ENCODE results near the gene EMILIN3.

Gene EMILIN3

DNA sequence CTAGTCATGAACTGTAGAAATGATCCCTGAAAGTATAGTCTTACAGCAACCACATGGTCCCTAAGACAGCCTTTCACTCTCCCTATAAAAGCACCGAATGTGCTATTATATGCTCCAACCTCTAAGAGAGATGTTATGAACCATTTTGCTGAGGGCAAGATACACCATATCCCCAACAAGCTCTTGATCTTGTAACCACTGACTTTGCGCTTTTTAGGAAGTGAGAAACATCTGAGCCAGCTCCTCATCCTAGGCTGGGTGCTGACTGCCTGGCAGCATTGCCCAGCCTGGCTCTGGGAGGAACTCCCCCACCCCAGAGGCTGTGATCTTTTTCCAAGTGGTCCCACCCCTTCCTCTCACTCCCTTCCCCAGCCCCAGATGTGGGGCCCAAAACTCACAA lies 3.1 kb upstream of the EMILIN3 start:
- Histone ChIP-seq H3K27me3 (ENCODE audit: control insufficient read depth, insufficient read depth, low read length) (peaks cover 35% of the 10 kb centered on the region), H3K4me3 (ENCODE audit: low read depth, low read length) (no peak overlapping the region), H3K9ac (ENCODE audit: low read depth, low read length) (no peak overlapping the region), H3K9me3 (ENCODE audit: control insufficient read depth, insufficient read depth, low read length) (no peaks in the 10 kb centered on the region), H3K4me1 (ENCODE audit: control insufficient read depth, insufficient read depth, low read length) (no peaks in the 10 kb centered on the region), H3K36me3 (ENCODE audit: control insufficient read depth, insufficient read depth, low read length) (no peaks in the 10 kb centered on the region)

DNA sequence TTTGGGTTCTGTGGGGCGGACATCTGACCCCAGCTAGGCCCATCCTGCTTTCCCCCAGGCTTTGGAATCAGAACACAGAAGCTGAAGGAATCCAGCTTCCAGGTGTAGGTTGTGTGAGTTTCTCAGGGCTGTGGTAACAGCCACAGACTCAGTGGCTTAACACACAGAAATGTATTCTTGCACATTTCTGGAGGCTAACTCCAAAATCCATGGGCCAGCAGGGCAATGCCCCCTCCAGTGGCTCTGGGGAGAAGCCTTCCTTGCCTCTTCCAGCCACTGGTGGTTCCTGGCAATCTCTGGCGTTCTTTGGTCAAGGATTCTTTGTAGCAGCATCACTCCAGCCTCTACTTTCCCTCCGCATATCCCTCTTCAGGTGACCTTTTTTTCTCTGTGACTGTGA lies 1.3 kb upstream of the EMILIN3 start:
- Histone ChIP-seq H3K27me3 (ENCODE audit: control insufficient read depth, insufficient read depth, low read length) (peaks cover 39% of the 10 kb centered on the region), H3K4me1 (ENCODE audit: control insufficient read depth, insufficient read depth, low read length) (no peaks in the 10 kb centered on the region), H3K36me3 (ENCODE audit: control insufficient read depth, insufficient read depth, low read length) (no peaks in the 10 kb centered on the region), H3K4me3 (ENCODE audit: low read depth, low read length) (no peak overlapping the region), H3K9me3 (ENCODE audit: control insufficient read depth, insufficient read depth, low read length) (no peaks in the 10 kb centered on the region), H3K9ac (ENCODE audit: low read depth, low read length) (no peak overlapping the region)

DNA sequence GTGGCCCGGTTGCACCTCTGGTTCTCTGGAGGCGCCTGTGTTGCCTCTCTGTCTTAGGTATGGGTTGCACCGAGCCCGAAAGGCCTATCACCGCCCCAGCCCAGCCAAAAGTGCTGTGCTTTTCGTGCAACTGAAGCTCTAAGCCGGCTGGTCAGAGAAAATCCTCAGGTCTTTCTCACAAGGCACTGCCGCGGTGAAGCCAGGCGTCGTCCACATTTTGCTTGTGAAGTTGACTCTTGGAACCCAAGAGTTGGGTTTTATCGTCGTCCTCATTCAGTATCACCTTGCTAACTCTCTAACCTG lies 726 bp upstream of the EMILIN3 start:
- Histone ChIP-seq H3K9me3 (ENCODE audit: control insufficient read depth, insufficient read depth, low read length) (no peaks in the 10 kb centered on the region), H3K4me1 (ENCODE audit: control insufficient read depth, insufficient read depth, low read length) (no peaks in the 10 kb centered on the region), H3K9ac (ENCODE audit: low read depth, low read length) (peak overlapping the region; percentile 70), H3K4me3 (ENCODE audit: low read depth, low read length) (peak overlapping the region; percentile 61), H3K27me3 (ENCODE audit: control insufficient read depth, insufficient read depth, low read length) (peaks cover 39% of the 10 kb centered on the region), H3K36me3 (ENCODE audit: control insufficient read depth, insufficient read depth, low read length) (no peaks in the 10 kb centered on the region)

DNA sequence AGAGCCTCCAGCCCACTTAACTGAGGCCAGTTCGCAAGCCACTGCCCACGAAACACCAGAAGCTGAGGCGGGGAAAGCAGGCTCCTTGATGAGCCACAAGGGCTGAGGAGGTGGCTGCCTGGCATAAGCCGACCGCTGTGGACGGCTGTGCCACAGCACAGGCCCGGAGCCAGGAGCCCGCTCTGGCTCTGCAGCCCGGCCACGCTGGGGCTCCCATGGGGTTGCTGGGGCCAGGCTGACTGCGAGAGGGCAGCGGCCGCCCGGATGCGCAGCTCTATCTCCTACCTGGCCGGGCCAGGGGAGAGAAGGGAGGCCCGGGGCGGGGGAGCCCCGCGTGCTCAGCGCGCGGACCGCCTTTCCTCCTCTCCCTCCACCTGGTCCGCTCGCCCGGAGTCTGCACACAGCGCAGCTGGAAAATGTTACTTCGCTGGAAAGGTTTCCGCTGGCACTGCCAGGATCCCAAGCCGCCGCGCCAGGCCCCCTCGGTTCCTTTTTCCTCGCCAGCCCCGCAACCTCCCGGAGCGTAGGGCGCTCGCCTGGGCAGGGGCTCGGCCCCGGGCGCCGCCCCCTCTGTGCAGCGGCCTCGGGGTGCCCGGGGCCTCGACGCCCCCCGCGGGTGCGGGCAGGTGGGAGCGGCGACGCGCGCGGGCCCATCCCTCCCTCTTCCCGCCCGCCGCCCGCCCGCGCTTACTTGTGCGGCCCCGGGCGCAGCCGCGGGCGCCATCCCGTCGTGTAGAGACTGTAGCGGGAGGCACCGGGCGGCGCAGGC lies 657 bp downstream of the EMILIN3 start:
- Histone ChIP-seq H3K9ac (ENCODE audit: low read depth, low read length) (no peak overlapping the region), H3K4me3 (ENCODE audit: low read depth, low read length) (peak overlapping the region; percentile 28)

DNA sequence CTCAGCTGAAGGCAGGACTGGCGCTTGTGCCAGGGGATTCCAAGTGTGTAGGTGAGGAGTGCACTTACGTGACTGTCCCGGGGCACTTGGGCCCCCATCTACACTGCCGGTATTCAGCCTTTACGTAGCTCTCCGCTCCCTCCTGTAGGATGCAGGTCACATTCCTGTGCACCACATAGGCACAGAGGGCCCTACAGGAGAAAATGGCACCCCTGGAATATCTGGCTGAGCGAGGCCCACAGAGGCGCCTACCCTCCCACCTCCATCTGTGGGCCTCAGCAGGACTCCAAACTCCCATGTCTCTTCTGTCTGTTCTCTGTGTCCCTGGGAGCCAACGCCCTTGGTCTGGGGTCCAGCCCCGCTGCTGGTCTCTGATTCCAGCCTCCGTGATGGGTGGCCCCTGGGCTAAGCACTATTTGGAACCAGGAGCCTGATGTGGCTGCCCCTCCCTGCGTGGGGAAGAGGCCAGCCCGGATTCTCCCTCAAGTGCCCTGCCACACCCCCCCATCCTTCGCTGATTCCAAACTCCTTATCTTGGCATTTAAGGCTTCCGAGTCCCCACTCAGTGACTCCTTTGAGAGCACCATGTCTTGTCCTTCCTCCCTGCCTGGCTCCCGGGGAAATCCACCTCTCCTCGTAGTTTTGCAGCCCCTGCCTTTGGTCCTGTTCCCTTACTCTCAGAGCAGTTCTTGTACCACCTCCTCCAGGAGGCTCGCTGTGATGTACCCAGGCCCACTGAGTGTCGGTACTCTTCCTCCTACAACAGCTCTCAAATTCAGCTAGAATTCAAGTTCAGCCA lies 1.5 kb downstream of the EMILIN3 start:
- Histone ChIP-seq H3K4me1 (ENCODE audit: control insufficient read depth, insufficient read depth, low read length) (no peaks in the 10 kb centered on the region), H3K9ac (ENCODE audit: low read depth, low read length) (no peak overlapping the region), H3K9me3 (ENCODE audit: control insufficient read depth, insufficient read depth, low read length) (no peaks in the 10 kb centered on the region), H3K27me3 (ENCODE audit: control insufficient read depth, insufficient read depth, low read length) (peaks cover 39% of the 10 kb centered on the region), H3K36me3 (ENCODE audit: control insufficient read depth, insufficient read depth, low read length) (no peaks in the 10 kb centered on the region), H3K4me3 (ENCODE audit: low read depth, low read length) (peak overlapping the region; percentile 28)

More for the DNA sequence above, 657 bp downstream of the EMILIN3 start:
- no peaks in the 10 kb centered on the region for H3K36me3 ChIP-seq (ENCODE audit: control insufficient read depth, insufficient read depth, low read length)
- peaks cover 39% of the 10 kb centered on the region for H3K27me3 ChIP-seq (ENCODE audit: control insufficient read depth, insufficient read depth, low read length)
- H3K4me1 ChIP-seq (ENCODE audit: control insufficient read depth, insufficient read depth, low read length) = no peaks in the 10 kb centered on the region
- H3K9me3 ChIP-seq (ENCODE audit: control insufficient read depth, insufficient read depth, low read length) = no peaks in the 10 kb centered on the region

DNA sequence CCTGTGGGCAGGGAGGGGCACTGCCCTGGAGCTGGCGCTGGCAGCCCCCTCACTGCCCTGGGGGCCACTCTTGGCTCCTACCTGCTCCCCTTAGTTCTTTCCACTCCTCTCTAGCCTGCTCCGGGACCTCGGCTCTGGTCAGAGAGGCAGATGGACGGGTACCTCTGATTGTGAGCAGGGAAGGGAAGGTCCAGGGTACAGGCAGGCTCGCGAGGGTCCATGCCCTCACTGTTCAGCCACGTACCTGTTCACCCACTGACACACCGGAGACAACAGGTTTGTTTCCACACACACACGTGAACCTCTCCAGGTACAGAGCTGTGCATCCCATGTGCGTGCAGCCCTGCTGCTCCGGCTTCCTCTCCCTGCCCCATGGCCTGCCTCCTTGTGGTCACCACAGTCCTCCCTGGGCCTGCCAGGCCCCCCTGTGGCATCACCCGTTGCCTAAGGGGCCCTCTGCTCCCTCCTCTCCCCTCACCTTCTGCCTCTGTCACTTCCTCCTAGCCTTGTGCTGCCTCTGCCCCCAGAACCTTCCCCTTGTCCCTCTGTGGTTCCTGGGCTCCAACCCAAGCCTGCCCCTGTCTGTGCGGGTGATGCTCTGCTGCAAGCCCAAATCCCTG lies 2.3 kb downstream of the EMILIN3 start:
- H3K9me3 ChIP-seq (ENCODE audit: control insufficient read depth, insufficient read depth, low read length) = no peaks in the 10 kb centered on the region
- H3K36me3 ChIP-seq (ENCODE audit: control insufficient read depth, insufficient read depth, low read length) = no peaks in the 10 kb centered on the region
- H3K4me1 ChIP-seq (ENCODE audit: control insufficient read depth, insufficient read depth, low read length) = no peaks in the 10 kb centered on the region
- H3K9ac ChIP-seq (ENCODE audit: low read depth, low read length) = no peak overlapping the region
- H3K27me3 ChIP-seq (ENCODE audit: control insufficient read depth, insufficient read depth, low read length) = peaks cover 35% of the 10 kb centered on the region
- no peak overlapping the region for H3K4me3 ChIP-seq (ENCODE audit: low read depth, low read length)

DNA sequence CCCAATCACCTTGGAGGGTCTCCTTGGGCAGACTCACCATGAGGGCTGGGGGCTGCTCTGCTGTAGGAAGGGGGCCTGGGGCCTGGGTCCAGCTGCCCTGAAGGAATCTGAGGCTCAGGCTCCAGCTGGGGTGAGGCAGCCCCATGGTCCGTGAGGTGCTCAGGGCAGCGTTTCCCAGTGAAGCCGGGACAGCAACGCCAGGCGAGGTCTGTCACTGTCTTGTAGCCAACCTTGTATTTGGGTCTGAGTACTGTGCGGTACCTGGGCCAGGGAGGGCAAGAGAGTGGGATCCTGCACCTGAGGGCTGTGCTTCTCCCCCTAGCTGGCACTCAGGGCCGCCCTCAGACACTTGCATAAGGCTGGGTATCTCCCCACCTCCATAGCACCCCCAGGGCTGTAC lies 3.0 kb downstream of the EMILIN3 start:
- H3K36me3 ChIP-seq (ENCODE audit: control insufficient read depth, insufficient read depth, low read length) = no peaks in the 10 kb centered on the region
- no peak overlapping the region for H3K9ac ChIP-seq (ENCODE audit: low read depth, low read length)
- H3K4me1 ChIP-seq (ENCODE audit: control insufficient read depth, insufficient read depth, low read length) = no peaks in the 10 kb centered on the region
- H3K9me3 ChIP-seq (ENCODE audit: control insufficient read depth, insufficient read depth, low read length) = no peaks in the 10 kb centered on the region
- no peak overlapping the region for H3K4me3 ChIP-seq (ENCODE audit: low read depth, low read length)
- peaks cover 31% of the 10 kb centered on the region for H3K27me3 ChIP-seq (ENCODE audit: control insufficient read depth, insufficient read depth, low read length)

DNA sequence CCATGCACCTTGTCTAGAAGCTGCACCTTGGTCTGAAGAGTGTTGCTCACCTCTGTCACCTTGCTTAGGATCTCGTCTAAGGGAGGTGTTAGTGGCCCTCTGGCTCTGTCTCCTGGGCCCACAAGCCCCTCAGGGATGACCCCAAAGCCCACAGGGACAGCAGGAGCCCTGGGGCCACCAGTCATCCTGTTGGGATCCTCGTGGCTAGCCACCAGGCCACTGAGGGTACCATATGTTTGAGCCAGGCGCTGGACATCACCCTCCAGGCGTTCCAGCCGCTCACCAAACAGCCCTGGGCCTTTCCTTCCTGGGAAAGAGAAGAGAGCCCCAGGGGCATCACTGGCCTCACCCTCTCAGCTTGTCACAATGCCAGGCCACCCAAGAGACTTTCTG lies 3.9 kb downstream of the EMILIN3 start:
- no peaks in the 10 kb centered on the region for H3K36me3 ChIP-seq (ENCODE audit: control insufficient read depth, insufficient read depth, low read length)
- H3K27me3 ChIP-seq (ENCODE audit: control insufficient read depth, insufficient read depth, low read length) = peaks cover 26% of the 10 kb centered on the region
- no peak overlapping the region for H3K4me3 ChIP-seq (ENCODE audit: low read depth, low read length)
- no peaks in the 10 kb centered on the region for H3K4me1 ChIP-seq (ENCODE audit: control insufficient read depth, insufficient read depth, low read length)
- H3K9me3 ChIP-seq (ENCODE audit: control insufficient read depth, insufficient read depth, low read length) = no peaks in the 10 kb centered on the region
- no peak overlapping the region for H3K9ac ChIP-seq (ENCODE audit: low read depth, low read length)

DNA sequence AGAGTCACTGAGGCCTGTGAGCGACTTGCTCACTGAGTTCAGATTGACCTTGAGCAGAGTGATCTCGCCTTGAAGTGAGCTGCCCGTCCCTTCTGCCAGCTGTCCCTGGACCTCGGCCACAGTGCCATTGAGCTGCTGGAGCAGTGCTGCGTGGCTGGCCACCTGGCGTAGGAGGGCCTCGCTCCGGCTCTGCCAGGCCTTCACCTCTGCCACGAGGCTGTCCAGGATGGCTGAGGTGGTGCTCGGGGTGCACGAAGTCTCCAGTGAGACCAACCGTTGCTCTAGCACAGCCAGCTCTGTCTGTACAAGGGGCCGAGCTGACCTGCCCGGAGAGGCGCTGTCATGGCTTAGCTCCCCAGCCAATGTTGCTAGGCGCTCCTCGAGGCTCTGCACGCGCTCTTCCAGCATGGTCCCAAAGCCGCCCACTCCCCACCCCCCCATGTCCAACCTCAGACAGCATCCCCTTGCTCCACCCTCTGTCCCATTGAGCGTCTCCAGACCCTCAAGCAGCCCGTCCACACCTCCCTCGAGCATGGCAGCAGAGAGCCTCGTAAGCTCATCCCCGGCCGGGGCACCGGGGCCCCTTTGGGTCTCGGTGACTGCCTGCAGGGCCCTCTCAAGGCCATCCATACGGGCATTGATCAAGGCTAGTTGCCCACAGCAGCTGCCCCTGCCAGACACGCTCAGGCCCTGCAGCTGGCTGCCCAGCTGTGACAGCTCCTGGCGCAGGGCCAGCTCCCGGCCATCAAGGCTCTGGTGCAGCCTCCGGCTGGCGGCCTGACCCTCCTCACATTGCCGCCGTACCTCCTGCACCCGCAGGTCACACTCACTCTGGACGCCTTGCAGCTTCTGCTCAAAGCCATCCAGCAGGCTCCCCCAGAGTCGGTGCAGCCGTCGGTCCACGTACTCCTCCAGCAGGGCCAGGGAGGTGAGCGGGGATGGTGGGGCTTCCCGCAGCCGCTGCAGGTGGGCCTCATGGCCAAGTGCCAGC lies 4.6 kb downstream of the EMILIN3 start:
- peaks cover 2% of the 10 kb centered on the region for H3K36me3 ChIP-seq (ENCODE audit: control insufficient read depth, insufficient read depth, low read length)

DNA sequence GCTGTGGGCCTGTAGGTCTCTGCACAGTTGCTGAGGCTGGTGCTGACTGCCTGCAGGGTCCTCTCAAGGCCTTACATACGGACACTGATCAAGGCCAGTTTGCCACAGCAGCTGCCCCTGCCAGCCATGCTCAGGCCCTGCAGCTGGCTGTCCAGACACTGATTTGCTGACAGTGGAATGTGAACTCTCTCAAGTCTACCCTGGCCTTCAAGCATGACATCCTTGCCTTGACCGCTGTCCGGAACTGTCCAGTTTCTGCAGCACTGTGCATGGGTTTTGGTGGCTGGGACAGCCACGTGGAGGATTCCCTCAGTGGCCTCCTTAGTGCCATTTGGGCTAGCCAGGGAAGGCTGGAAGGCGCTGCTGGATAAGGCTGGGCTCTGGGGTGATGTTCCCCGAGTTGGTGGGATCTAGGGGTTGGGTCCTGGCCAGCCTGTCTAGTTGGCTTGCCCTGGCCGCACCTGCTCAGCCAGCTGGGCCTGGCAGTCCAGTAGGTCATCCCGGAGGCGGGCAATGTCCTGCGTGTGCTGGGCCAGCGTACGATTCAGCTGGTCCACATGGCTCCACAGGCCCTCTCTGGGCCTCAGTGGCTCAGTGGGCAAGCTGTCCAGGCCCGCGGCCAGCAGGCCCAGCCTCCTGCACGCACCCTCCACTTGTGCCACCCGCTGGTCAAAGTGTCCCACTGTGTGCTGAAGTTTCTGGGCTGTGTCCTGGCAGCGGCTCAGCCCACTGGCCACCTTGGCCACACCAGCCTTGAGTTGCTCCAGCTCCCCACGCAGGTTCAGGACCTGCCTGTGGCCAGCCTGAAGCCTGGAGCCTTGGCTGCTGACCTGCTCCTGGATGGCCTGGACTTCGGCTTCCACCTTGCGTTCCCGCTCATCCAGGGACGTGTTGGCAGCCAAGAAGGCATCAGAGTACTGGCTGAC lies 5.5 kb downstream of the EMILIN3 start:
- no peak overlapping the region for H3K9ac ChIP-seq (ENCODE audit: low read depth, low read length)
- peaks cover 2% of the 10 kb centered on the region for H3K36me3 ChIP-seq (ENCODE audit: control insufficient read depth, insufficient read depth, low read length)

More for the DNA sequence above, 4.6 kb downstream of the EMILIN3 start:
- no peaks in the 10 kb centered on the region for H3K9me3 ChIP-seq (ENCODE audit: control insufficient read depth, insufficient read depth, low read length)
- H3K27me3 ChIP-seq (ENCODE audit: control insufficient read depth, insufficient read depth, low read length) = peaks cover 19% of the 10 kb centered on the region
- H3K4me1 ChIP-seq (ENCODE audit: control insufficient read depth, insufficient read depth, low read length) = no peaks in the 10 kb centered on the region
- no peak overlapping the region for H3K4me3 ChIP-seq (ENCODE audit: low read depth, low read length)
- H3K9ac ChIP-seq (ENCODE audit: low read depth, low read length) = no peak overlapping the region

More for the DNA sequence above, 5.5 kb downstream of the EMILIN3 start:
- Histone ChIP-seq H3K4me1 (ENCODE audit: control insufficient read depth, insufficient read depth, low read length) (no peaks in the 10 kb centered on the region), H3K9me3 (ENCODE audit: control insufficient read depth, insufficient read depth, low read length) (no peaks in the 10 kb centered on the region), H3K27me3 (ENCODE audit: control insufficient read depth, insufficient read depth, low read length) (peaks cover 17% of the 10 kb centered on the region), H3K4me3 (ENCODE audit: low read depth, low read length) (no peak overlapping the region)

Data from iPS-15b (cell line).